ENCODE measurements around the gene HOXB5.

HOXB5 gene

DNA sequence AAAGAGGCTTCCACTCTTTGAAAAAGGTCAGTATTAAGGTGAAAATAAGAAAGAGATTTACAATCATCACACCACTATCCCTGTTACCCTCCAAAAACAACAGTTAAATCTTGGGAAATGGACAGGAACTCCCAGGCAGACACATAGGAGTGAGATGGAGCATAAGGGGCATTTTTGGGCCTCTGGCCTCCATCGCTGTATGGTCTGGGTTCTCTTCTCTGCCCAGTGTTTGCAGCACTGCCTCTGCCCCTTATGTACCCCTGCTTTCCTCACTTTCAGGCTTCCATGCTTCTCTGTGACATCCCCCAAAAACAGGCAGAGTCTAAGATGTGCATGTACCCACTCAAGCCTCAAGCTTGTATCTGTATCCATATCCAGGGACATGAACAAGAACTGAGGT lies 48.0 kb downstream of the HOXB5 start:
- no peak for TF ChIP-seq SIN3A (IDR thresholded peaks at IDR 0.05; ENCODE audit: borderline replicate concordance, insufficient read depth, low read length)
- no peak for TF ChIP-seq POLR2AphosphoS5 (IDR thresholded peaks at IDR 0.05; ENCODE audit: low read depth, low read length)

DNA sequence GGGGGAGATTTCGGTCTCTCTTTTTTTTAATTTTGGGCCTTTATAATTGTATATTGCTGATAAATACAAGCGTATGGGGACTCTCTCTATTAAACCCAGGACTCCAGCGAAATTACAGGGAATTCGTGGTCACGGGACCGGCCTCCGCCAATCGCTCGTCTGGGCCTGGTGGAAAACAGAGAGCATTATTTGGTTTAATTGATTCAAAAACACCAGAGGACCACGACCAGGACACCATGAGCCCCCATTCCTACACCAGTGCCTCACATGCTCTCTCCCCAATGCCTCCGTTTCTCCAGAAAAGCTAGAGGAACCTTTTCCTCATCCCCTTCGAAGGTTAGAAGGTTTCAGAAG lies 48.6 kb downstream of the HOXB5 start, which contains the start of gene HOXB2:
TSS of gene HOXB2 (minus strand) at position 88 of the 354 bp plus-strand sequence. CDS start 198 bp downstream, outside the sequence.
- no peak for TF ChIP-seq FOXP2 (optimal IDR thresholded peaks at IDR 0.05; ENCODE audit: borderline replicate concordance, extremely low read depth, extremely low read length, insufficient read depth)
- no peak for TF ChIP-seq TAF1 (IDR thresholded peaks at IDR 0.05; ENCODE audit: borderline replicate concordance, insufficient read depth, low read length)
- TF ChIP-seq SIN3A (IDR thresholded peaks at IDR 0.05; ENCODE audit: borderline replicate concordance, insufficient read depth, low read length): no peak
- TF ChIP-seq, protein P1, sequence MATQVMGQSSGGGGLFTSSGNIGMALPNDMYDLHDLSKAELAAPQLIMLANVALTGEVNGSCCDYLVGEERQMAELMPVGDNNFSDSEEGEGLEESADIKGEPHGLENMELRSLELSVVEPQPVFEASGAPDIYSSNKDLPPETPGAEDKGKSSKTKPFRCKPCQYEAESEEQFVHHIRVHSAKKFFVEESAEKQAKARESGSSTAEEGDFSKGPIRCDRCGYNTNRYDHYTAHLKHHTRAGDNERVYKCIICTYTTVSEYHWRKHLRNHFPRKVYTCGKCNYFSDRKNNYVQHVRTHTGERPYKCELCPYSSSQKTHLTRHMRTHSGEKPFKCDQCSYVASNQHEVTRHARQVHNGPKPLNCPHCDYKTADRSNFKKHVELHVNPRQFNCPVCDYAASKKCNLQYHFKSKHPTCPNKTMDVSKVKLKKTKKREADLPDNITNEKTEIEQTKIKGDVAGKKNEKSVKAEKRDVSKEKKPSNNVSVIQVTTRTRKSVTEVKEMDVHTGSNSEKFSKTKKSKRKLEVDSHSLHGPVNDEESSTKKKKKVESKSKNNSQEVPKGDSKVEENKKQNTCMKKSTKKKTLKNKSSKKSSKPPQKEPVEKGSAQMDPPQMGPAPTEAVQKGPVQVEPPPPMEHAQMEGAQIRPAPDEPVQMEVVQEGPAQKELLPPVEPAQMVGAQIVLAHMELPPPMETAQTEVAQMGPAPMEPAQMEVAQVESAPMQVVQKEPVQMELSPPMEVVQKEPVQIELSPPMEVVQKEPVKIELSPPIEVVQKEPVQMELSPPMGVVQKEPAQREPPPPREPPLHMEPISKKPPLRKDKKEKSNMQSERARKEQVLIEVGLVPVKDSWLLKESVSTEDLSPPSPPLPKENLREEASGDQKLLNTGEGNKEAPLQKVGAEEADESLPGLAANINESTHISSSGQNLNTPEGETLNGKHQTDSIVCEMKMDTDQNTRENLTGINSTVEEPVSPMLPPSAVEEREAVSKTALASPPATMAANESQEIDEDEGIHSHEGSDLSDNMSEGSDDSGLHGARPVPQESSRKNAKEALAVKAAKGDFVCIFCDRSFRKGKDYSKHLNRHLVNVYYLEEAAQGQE (IDR thresholded peaks at IDR 0.05; ENCODE audit: insufficient read depth in 1 of 2, low read depth in 2 of 2, low read length in 2 of 2): no peak
- no peak for TF ChIP-seq POLR2AphosphoS5 (IDR thresholded peaks at IDR 0.05; ENCODE audit: low read depth, low read length)

DNA sequence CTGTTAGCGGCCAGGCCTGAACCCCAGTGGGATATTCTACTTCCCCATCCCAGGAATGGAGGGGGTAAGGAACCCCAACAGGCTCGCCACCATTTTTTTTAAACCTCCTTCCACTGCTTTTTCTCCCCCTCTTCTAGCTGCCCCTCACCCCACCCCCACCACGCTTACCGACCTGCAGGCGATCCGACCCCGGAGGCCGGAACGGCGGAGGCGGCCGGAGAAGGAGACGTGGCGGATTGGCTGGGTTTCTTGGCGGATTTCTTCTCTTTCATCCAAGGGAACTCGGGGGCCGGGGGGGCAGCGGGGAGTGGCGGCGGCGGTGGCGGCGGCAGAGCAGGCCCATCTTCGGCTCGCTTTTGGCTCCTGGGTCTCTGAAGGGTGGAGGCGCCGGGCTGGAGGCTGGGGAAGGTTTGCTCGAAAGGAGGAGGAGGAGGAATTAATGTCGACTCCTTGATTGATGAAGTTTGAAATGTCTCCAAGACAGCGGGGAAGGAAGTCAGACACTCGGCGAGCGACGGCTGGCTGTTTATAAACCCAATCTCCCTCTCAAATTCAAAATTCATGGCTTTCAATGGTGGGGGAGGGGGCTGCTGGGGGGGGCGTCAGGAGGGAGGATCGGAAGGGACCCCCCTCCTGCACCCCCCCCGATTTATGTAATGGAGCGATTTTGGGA lies 49.1 kb downstream of the HOXB5 start:
- TF ChIP-seq TAF1 (IDR thresholded peaks at IDR 0.05; ENCODE audit: borderline replicate concordance, insufficient read depth, low read length): no peak
- TF ChIP-seq, protein P1 (IDR thresholded peaks at IDR 0.05; ENCODE audit: insufficient read depth in 1 of 2, low read depth in 2 of 2, low read length in 2 of 2): no peak
- no peak for TF ChIP-seq SIN3A (IDR thresholded peaks at IDR 0.05; ENCODE audit: borderline replicate concordance, insufficient read depth, low read length)
- TF ChIP-seq POLR2AphosphoS5 (IDR thresholded peaks at IDR 0.05; ENCODE audit: low read depth, low read length): no peak
- no peak for TF ChIP-seq FOXP2 (optimal IDR thresholded peaks at IDR 0.05; ENCODE audit: borderline replicate concordance, extremely low read depth, extremely low read length, insufficient read depth)

DNA sequence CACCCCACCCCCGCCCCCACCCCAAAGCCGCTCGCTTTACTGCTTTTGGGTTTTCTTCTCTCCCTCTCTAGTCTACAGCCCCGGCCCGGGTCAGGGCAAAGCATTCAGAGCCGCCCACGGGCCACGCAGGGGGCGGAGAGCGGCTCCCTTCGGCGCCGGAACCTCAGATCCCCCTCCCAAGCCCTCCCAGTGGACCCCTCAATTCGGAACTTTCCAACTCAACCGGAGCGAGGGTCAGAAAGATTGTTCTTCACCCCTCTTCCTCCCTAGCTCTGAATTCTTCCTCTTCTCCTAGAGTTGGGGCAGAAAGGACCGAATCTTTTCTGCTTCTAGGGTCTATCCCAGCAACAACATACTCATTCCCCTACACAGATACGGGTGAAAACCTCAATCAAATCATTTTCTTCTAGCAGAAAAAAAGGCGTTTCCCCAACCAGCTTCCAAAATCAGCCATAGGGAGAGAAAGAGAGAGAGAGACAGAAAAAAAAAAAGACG lies 49.7 kb downstream of the HOXB5 start:
- no peak for TF ChIP-seq TAF1 (IDR thresholded peaks at IDR 0.05; ENCODE audit: borderline replicate concordance, insufficient read depth, low read length)
- TF ChIP-seq POLR2AphosphoS5 (IDR thresholded peaks at IDR 0.05; ENCODE audit: low read depth, low read length): no peak
- TF ChIP-seq, protein P1 (IDR thresholded peaks at IDR 0.05; ENCODE audit: insufficient read depth in 1 of 2, low read depth in 2 of 2, low read length in 2 of 2): no peak
- TF ChIP-seq SIN3A (IDR thresholded peaks at IDR 0.05; ENCODE audit: borderline replicate concordance, insufficient read depth, low read length): no peak
- no peak for TF ChIP-seq FOXP2 (optimal IDR thresholded peaks at IDR 0.05; ENCODE audit: borderline replicate concordance, extremely low read depth, extremely low read length, insufficient read depth)

DNA sequence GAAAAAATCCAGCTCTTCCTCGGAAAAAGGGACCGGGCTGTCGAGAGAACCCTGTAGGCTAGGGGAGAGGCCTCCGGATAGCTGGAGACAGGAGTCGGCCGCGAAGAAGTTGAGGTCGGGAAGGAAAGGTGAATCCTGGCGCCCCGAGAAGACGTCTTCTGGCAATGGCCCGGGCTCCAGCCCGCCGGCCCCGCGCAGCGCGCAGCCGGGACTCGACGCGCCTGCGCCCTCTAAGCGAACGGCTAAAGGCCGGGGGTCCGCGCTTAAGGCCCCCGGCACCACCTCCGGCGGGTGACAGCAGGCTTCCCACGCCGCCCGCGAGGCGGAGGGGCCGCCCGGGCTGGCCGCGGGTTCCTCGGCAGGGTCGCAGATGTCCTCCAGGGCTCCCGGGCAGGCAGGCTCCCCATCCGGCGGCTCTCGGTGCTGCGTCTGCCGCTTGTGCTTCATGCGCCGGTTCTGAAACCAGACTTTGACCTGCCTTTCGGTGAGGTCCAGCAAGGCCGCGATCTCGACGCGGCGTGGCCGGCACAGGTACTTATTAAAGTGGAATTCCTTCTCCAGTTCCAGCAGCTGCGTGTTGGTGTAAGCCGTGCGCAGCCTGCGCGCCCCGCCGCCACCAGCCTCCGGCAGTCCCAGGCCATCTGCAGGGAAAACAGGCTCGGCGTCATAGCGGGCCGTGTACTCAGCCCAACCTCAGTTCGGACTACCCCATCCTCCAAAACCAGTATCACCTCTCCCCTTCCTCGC lies 50.3 kb downstream of the HOXB5 start:
- TF ChIP-seq TAF1 (IDR thresholded peaks at IDR 0.05; ENCODE audit: borderline replicate concordance, insufficient read depth, low read length) (no peak), SIN3A (IDR thresholded peaks at IDR 0.05; ENCODE audit: borderline replicate concordance, insufficient read depth, low read length) (no peak), POLR2AphosphoS5 (IDR thresholded peaks at IDR 0.05; ENCODE audit: low read depth, low read length) (no peak), FOXP2 (optimal IDR thresholded peaks at IDR 0.05; ENCODE audit: borderline replicate concordance, extremely low read depth, extremely low read length, insufficient read depth) (no peak)
- TF ChIP-seq, protein P1 (IDR thresholded peaks at IDR 0.05; ENCODE audit: insufficient read depth in 1 of 2, low read depth in 2 of 2, low read length in 2 of 2): no peak

All from PFSK-1 (cell line).